NCI-H2196 (cell line): ENCODE results near the gene UNC119B.
A peak's percentile ranks its signal among the peaks of the same experiment; 100 is the strongest.

Experiments
- DNase-seq: peaks from one replicate; lab custom pipeline; 2025; ENCODE audit not compliant: unreplicated experiment; lab: John Stamatoyannopoulos, UW

The UNC119B gene

GRCh38 chr12:120738252-120739030, 28.2 kb downstream of the UNC119B start:
- DNase-seq = no peak

- DNase-seq = no peak
These were observed 28.9 kb downstream of the UNC119B start for GRCh38 chr12:120739031-120739762.

GRCh38 chr12:120739821-120740613, 29.8 kb downstream of the UNC119B start:
- DNase-seq = no peak

GRCh38 chr12:120740871-120741270, 30.6 kb downstream of the UNC119B start:
- DNase-seq = no peak

GRCh38 chr12:120741476-120742421, 31.5 kb downstream of the UNC119B start:
- no peak for DNase-seq

- DNase-seq = no peak
These were observed 34.8 kb downstream of the UNC119B start for GRCh38 chr12:120744922-120745493.

GRCh38 chr12:120748242-120748641, 38.0 kb downstream of the UNC119B start:
- DNase-seq = no peak

- no peak for DNase-seq
These were observed 39.0 kb downstream of the UNC119B start for GRCh38 chr12:120749256-120749655.

GRCh38 chr12:120750806-120751205, 40.5 kb downstream of the UNC119B start:
- no peak for DNase-seq

- DNase-seq = no peak
These were observed 41.1 kb downstream of the UNC119B start for GRCh38 chr12:120751389-120751788.

- no peak for DNase-seq
These were observed 44.5 kb downstream of the UNC119B start for GRCh38 chr12:120754792-120755191.

GRCh38 chr12:120755269-120755668, 45.0 kb downstream of the UNC119B start:
- no peak for DNase-seq

GRCh38 chr12:120757226-120757742, 47.0 kb downstream of the UNC119B start:
- DNase-seq = no peak

GRCh38 chr12:120757949-120758348, 47.7 kb downstream of the UNC119B start:
- DNase-seq = no peak

GRCh38 chr12:120758798-120759590, 48.7 kb downstream of the UNC119B start:
- no peak for DNase-seq

GRCh38 chr12:120759591-120760348, 49.5 kb downstream of the UNC119B start:
- peak; percentile 86 for DNase-seq

GRCh38 chr12:120760349-120761254, 50.3 kb downstream of the UNC119B start:
- DNase-seq = no peak
